GM21529 (cell line): ENCODE measurements around the gene AVPR2.
A peak's percentile ranks its signal among the peaks of the same experiment; 100 is the strongest.

Experiments used
- ATAC-seq: cut with Tn5 transposase; IDR thresholded peaks from one replicate; pipeline ENCODE4 v1.9.1; 2021; ENCODE audit not compliant: unreplicated experiment

Gene AVPR2

GRCh38 chrX:153948847-153949805 is 44.7 kb downstream of the AVPR2 start:
- ATAC-seq: no peak

- ATAC-seq: no peak
Observed at GRCh38 chrX:153950127-153950526, 45.7 kb downstream of the AVPR2 start.

DNA sequence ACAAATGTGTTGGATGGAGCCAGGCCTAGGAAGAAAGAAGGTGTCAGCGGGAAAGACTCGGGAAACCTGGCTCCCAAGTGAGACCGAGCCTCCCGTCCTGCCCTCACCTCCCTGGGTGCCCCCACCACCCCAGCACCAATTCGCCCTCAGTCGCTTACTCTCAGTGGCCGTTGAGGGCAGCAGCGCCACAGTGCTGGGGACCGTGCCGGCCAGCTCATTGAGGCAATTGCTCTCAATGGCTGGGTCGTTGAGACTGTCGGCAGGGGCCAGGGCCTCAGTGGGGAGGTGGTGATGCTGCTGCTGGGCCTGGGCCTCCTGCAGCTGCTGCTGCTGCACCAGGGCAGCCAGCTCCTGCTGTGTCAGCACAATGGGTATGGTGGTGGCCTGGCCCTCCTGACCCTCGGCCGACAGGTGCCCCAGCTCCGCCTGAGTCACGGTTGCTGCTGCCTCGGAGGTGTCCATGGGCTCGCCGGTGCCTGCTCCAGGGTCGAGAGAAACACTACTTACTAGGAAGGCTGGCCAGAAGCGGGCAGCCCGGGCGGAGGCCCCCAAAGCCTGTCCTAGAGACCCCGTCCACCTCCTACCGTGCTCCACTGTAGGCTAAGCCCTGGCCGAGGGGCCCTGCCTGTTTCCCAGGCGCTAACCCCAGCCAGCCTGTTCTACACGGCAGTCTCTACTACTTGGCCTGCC is 47.4 kb downstream of the AVPR2 start:
- ATAC-seq: no peak

DNA sequence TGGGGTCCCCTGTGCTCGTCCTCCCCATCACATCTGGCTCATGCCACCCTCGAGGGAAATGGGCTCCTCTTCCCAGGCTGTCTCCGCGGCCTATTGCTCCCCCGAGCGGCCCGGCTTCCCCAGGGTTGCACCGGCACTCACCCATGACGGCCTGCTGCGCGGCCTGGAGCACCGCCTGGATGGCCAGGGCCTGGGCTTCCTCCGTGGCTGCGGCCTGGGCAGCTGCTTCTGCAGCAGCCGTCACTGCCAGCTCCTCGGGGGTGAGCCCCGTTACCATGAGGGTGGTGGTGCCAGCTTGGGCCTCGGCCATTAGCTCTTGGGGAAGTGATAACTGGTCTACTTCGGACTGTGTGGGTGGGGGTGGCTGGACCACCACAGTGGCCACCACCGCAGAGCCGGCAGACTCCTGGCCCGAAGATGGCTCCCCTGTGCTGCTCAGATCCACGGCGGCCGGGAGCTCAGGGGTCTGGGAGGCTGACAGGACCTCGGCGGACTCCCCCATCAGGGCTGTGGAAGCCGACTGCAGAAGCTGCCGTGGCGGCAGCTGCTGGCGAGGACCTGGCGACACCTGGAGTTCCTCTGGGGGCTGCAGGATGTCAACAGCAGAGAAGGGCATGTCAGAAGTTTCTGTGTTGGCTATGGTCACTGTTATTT is 48.0 kb downstream of the AVPR2 start:
- no peak for ATAC-seq

DNA sequence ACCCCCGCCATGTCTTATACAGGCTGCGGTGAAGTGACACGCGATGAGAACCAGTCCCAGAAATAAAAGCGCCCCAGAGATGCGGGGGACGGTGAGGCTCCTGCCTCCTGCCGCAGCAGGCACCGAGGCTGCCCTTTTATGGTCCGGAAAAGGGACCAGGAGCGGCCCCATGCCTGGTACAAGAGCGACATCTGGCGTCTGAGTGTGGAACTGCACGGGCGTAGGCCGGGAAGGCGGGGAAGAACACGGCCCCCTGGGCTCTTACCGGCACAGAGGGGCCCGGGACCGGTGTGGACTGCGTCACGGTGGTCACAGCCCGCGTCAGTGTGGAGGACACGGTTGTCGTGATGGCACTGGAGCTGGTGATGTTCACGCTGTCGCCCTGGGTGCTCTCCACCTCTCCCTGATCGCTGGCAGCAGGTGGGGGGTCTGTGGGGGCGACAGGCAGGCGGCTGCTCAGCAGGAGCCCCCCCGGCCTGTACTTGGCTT is 48.9 kb downstream of the AVPR2 start:
- peak; percentile 59 for ATAC-seq

- ATAC-seq: no peak
Observed at GRCh38 chrX:153953892-153954557, 49.6 kb downstream of the AVPR2 start.

- no peak for ATAC-seq
Observed at GRCh38 chrX:153954558-153955227, 50.2 kb downstream of the AVPR2 start.

GRCh38 chrX:153955228-153955732 is 50.8 kb downstream of the AVPR2 start:
- ATAC-seq: no peak

GRCh38 chrX:153956044-153956907 is 51.8 kb downstream of the AVPR2 start:
- no peak for ATAC-seq
